K562 (cell line): ENCODE measurements around the gene RAD52. TPM values are rescaled to one million over a fixed set of nuclear protein-coding genes. Genes with fewer than 3 reads are reported as not detected.
A peak's percentile ranks its signal among the peaks of the same experiment; 100 is the strongest.

Experiments used
- CBFB ChIP-seq: sonication (generic); formaldehyde crosslinking; IDR thresholded peaks from 2 replicates; pipeline ENCODE4 v1.4.0; 2020; ENCODE audit warnings: mild to moderate bottlenecking, missing genetic modification reagents
- CBX5 ChIP-seq: IDR thresholded peaks from 2 replicates; pipeline ENCODE4 v1.6.1; 2014; ENCODE audit warnings: low read depth, borderline replicate concordance
- CREM ChIP-seq: IDR thresholded peaks from 2 replicates; pipeline ENCODE4 v1.6.1; 2014; ENCODE audit warnings: antibody characterized with exemption, low read depth
- CUX1 ChIP-seq: fragments of 200-800 bp; sonication (Bioruptor generic); IDR thresholded peaks from 2 replicates; pipeline ENCODE4 v1.6.1; 2016; ENCODE audit warnings: missing genetic modification characterization, missing compliant biosample characterization
- DLX4 ChIP-seq: fragments of 250-450 bp; sonication (Bioruptor Pico); IDR thresholded peaks from 2 replicates; pipeline ENCODE4 v1.6.1; 2021; ENCODE audit warnings: mild to moderate bottlenecking
- DNMT1 ChIP-seq: fragments of 450-650 bp; IDR thresholded peaks from 2 replicates; pipeline ENCODE4 v1.6.1; 2016; ENCODE audit warnings: antibody characterized with exemption, mild to moderate bottlenecking
- HDAC8 ChIP-seq: fragments of 450-650 bp; IDR thresholded peaks from 2 replicates; pipeline ENCODE4 v1.6.1; 2016; ENCODE audit warnings: mild to moderate bottlenecking, missing genetic modification characterization, moderate library complexity, missing compliant biosample characterization
- MEIS2 ChIP-seq: fragments of 450-650 bp; IDR thresholded peaks from 2 replicates; pipeline ENCODE4 v1.6.1; 2014; ENCODE audit warnings: mild to moderate bottlenecking; ENCODE audit not compliant: partially characterized antibody
- MTA3 ChIP-seq: fragments of 450-650 bp; formaldehyde crosslinking; IDR thresholded peaks from 2 replicates; pipeline ENCODE4 v1.6.1; 2017; ENCODE audit warnings: mild to moderate bottlenecking, borderline replicate concordance
- MYNN ChIP-seq, 2 experiments: sonication (generic); formaldehyde crosslinking in 1 of 2; IDR thresholded peaks; 2 replicates each; pipeline versions ENCODE4 v1.5.0 to v1.6.1; 2016 to 2020; ENCODE audit warnings: antibody characterized with exemption in 1 of 2, missing genetic modification reagents in 1 of 2
- NCOA6 ChIP-seq: fragments of 450-650 bp; IDR thresholded peaks from 2 replicates; pipeline ENCODE4 v1.6.1; 2017; ENCODE audit warnings: mild to moderate bottlenecking
- NCOR1 ChIP-seq: fragments of 450-650 bp; IDR thresholded peaks from 2 replicates; pipeline ENCODE4 v1.6.1; 2016; ENCODE audit warnings: mild to moderate bottlenecking, moderate library complexity
- POLR2B ChIP-seq: fragments of 450-650 bp; IDR thresholded peaks from 2 replicates; pipeline ENCODE4 v1.6.1; 2018; ENCODE audit warnings: low read depth; ENCODE audit not compliant: partially characterized antibody
- POLR2H ChIP-seq: IDR thresholded peaks from 2 replicates; pipeline ENCODE4 v1.6.1; 2016; ENCODE audit warnings: missing genetic modification characterization, low read depth, mild to moderate bottlenecking, control low read depth, missing compliant biosample characterization, moderate library complexity
- PTTG1 ChIP-seq: fragments of 450-650 bp; IDR thresholded peaks from 2 replicates; pipeline ENCODE4 v1.6.1; 2016; ENCODE audit warnings: low read depth, mild to moderate bottlenecking, missing genetic modification characterization, missing compliant biosample characterization
- TAF9B ChIP-seq: fragments of 450-650 bp; IDR thresholded peaks from 2 replicates; pipeline ENCODE4 v1.6.1; 2018; ENCODE audit warnings: mild to moderate bottlenecking; ENCODE audit not compliant: partially characterized antibody
- TCF7L2 ChIP-seq: fragments of 150-350 bp; IDR thresholded peaks from 2 replicates; pipeline ENCODE4 v1.6.1; 2016; ENCODE audit warnings: low read depth, mild to moderate bottlenecking, low read length, moderate library complexity
- ZFX ChIP-seq: sonication (generic); formaldehyde crosslinking; IDR thresholded peaks from 2 replicates; pipeline ENCODE4 v1.8.0; 2022; ENCODE audit warnings: mild to moderate bottlenecking, missing genetic modification reagents, moderate library complexity
- ZNF124 ChIP-seq: sonication (generic); formaldehyde crosslinking; IDR thresholded peaks from 2 replicates; pipeline ENCODE4 v1.8.1; 2022; ENCODE audit warnings: missing genetic modification reagents
- ZNF551 ChIP-seq: fragments of 250-450 bp; sonication (Bioruptor Pico); IDR thresholded peaks from 2 replicates; pipeline ENCODE4 v1.5.0; 2021; ENCODE audit warnings: mild to moderate bottlenecking, moderate library complexity
- ZNF764 ChIP-seq: fragments of 250-450 bp; sonication (Bioruptor Pico); IDR thresholded peaks from 2 replicates; pipeline ENCODE4 v1.4.0; 2020; ENCODE audit warnings: low read depth, mild to moderate bottlenecking, moderate library complexity
- ZNF778 ChIP-seq: fragments of 450-650 bp; formaldehyde crosslinking; IDR thresholded peaks from 2 replicates; pipeline ENCODE4 v1.4.0; 2020; ENCODE audit warnings: mild to moderate bottlenecking, moderate library complexity
- ZNF830 ChIP-seq: fragments of 250-450 bp; sonication (Bioruptor Pico); IDR thresholded peaks from 2 replicates; pipeline ENCODE4 v1.5.0; 2021; ENCODE audit warnings: mild to moderate bottlenecking
- polyA plus RNA-seq, 8 experiments: library from polyadenylated mRNA; depleted of rRNA in 4 of 8; stranded (reverse) in 5 of 8; unstranded in 3 of 8; fragments of >200 nt; fragmentation: Nextera tagmentation in 2 of 8; fragmentation: Illumina TruSeq in 1 of 8; extraction: Ambion mirVana in 2 of 8; extraction: Trizol in 1 of 8; gene quantifications; 2 replicates each; pipeline versions ENCODE4 v1.2.1 to v1.2.3, GENCODE V29; 2011 to 2014; ENCODE audit warnings: inconsistent platforms in 1 of 8, missing spikeins in 1 of 8
- total RNA-seq, 7 experiments: library from RNA; depleted of rRNA in 6 of 7; stranded (reverse); fragments of >200 nt in 6 of 7; fragmentation: Illumina TruSeq in 2 of 7; extraction: Trizol in 2 of 7; gene quantifications; 2 replicates each; pipeline versions ENCODE4 v1.2.1 to v1.2.3, GENCODE V29; 2011 to 2021; ENCODE audit warnings: low replicate concordance in 1 of 7

RAD52 gene
- total and polyA plus RNA-seq, 9 of the 15 experiments (the other 6 are each of a cell fraction or from before 2014, with no cell fraction given) = 1.3 to 15.9 (median 9.3) TPM

- TF ChIP-seq CUX1 (CRISPR knock-in tag) = no peak
- no peak for TF ChIP-seq NCOA6
- TF ChIP-seq DLX4 (CRISPR knock-in tag) = no peak
- TF ChIP-seq ZNF764 (CRISPR knock-in tag) = no peak
- TF ChIP-seq DNMT1 = no peak
- TF ChIP-seq CBFB (CRISPR knock-in tag) = 0 out of 2 replicates have a peak, but pooled peaks have one; percentile 28
- TF ChIP-seq CREM = peak; percentile 66
- TF ChIP-seq ZNF124 (CRISPR knock-in tag) = no peak
- no peak for TF ChIP-seq ZNF830
- no peak for TF ChIP-seq HDAC8
- peak; percentile 80 for TF ChIP-seq ZFX (CRISPR knock-in tag)
- TF ChIP-seq MEIS2 = peak; percentile 77
- TF ChIP-seq MTA3 = peak; percentile 73; the same call in 1 of the 2 replicates
- no peak for TF ChIP-seq CBX5
- peak; percentile 64; the same call in 1 of the 2 replicates for TF ChIP-seq TCF7L2
- TF ChIP-seq NCOR1 = peak; percentile 42; the same call in 1 of the 2 replicates
- no peak for TF ChIP-seq PTTG1 (tag)
- no peak for TF ChIP-seq ZNF778 (CRISPR knock-in tag)
- no peak for TF ChIP-seq ZNF551 (CRISPR knock-in tag)
- peak; percentile 61 for TF ChIP-seq TAF9B
- TF ChIP-seq POLR2H = peak; percentile 56
- peak; percentile 24; the same call in 1 of the 2 replicates for TF ChIP-seq MYNN (IDR thresholded peaks at IDR 0.05)
- TF ChIP-seq MYNN (CRISPR knock-in tag; IDR thresholded peaks at IDR 0.05) = no peak
- TF ChIP-seq POLR2B = peak; percentile 74
Measured at GRCh38 chr12:949453-950191, at the start of gene RAD52 (continued).
